ENCODE data around the gene SLC35D1.

DNA sequence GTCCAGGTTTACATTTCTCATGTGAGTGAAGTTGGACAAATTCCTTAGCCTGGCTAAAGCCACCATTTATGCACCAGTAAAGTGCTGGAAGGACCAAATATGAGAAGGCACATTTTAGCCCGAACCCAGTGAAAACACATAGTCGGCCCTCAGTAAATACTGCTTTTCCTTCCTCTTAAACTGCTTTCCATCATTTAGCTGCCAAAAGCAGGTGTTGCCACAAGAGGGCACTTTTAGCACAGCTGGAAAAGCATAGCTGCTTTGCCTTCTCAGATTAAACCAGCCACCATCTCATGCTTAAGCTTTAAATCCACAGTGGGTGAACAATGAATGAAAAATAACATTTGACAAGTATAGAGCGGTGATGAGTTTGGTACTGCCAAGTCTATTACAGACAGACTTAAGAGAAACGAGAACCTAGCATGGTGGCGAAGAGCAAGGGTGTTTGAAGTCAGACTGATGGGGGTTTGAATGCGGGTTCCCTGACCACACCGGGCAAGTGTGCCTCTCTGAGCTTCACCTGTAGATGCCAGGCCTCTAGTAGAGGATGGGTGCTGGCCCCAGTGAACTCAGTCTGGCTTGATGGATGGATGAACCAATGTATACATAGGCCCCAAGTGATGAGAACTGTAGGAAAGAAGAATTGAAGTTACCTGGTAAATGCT is 57.8 kb downstream of the SLC35D1 start:
- TF ChIP-seq, protein P1, sequence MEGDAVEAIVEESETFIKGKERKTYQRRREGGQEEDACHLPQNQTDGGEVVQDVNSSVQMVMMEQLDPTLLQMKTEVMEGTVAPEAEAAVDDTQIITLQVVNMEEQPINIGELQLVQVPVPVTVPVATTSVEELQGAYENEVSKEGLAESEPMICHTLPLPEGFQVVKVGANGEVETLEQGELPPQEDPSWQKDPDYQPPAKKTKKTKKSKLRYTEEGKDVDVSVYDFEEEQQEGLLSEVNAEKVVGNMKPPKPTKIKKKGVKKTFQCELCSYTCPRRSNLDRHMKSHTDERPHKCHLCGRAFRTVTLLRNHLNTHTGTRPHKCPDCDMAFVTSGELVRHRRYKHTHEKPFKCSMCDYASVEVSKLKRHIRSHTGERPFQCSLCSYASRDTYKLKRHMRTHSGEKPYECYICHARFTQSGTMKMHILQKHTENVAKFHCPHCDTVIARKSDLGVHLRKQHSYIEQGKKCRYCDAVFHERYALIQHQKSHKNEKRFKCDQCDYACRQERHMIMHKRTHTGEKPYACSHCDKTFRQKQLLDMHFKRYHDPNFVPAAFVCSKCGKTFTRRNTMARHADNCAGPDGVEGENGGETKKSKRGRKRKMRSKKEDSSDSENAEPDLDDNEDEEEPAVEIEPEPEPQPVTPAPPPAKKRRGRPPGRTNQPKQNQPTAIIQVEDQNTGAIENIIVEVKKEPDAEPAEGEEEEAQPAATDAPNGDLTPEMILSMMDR (IDR thresholded peaks at IDR 0.05) = peak; percentile 89
- TF ChIP-seq ZFX (IDR thresholded peaks at IDR 0.05; ENCODE audit: borderline replicate concordance) = no peak
